WTC11 (cell line): ENCODE measurements around the gene TCOF1.

Experiments used
- ATF2 ChIP-seq: sonication (generic); formaldehyde crosslinking; IDR thresholded peaks from 2 replicates; pipeline ENCODE4 v1.8.1; 2022; ENCODE audit warnings: low read depth, missing genetic modification reagents, borderline replicate concordance
- CREB1 ChIP-seq: sonication (generic); formaldehyde crosslinking; IDR thresholded peaks from 2 replicates; pipeline ENCODE4 v1.8.0; 2023; ENCODE audit warnings: mild to moderate bottlenecking, missing genetic modification reagents
- CTCF ChIP-seq: fragments of 200-600 bp; IDR thresholded peaks from 2 replicates; pipeline ENCODE4 v1.8.0; 2022; ENCODE audit warnings: antibody characterized with exemption
- NFYB ChIP-seq: sonication (generic); formaldehyde crosslinking; conservative IDR thresholded peaks from 2 replicates; pipeline ENCODE4 v1.8.0; 2022; ENCODE audit warnings: low read depth, missing genetic modification reagents
- ZBTB21 ChIP-seq: sonication (generic); formaldehyde crosslinking; IDR thresholded peaks from 2 replicates; pipeline ENCODE4 v1.8.1; 2023; ENCODE audit warnings: mild to moderate bottlenecking, missing genetic modification reagents, borderline replicate concordance

GRCh38 chr5:150339165-150339564 lies 18.3 kb upstream of the TCOF1 start:
- TF ChIP-seq NFYB (CRISPR knock-in tag) (no peak), ATF2 (no peak), CTCF (no peak), CREB1 (CRISPR knock-in tag) (no peak), ZBTB21 (no peak)
